HT1080 (cell line): ENCODE results near the gene MT1E. TPM values are rescaled to one million over a fixed set of nuclear protein-coding genes. Genes with fewer than 3 reads are reported as not detected.
"Not testable (repeated sequence)": the region's sequence is repeated elsewhere in the genome, so short reads cannot be mapped to it uniquely, and the experiment has no call there.

Source experiments
- DNase-seq: peaks from one replicate; pipeline ENCODE4 v3.0.0-alpha.2; 2015; ENCODE audit warnings: low read depth
- total RNA-seq: library from RNA; depleted of rRNA; stranded (reverse); fragments of >200 nt; shearing (Covaris generic); gene quantifications from 2 replicates; pipeline ENCODE4 v1.2.3, GENCODE V29; 2014

MT1E gene
- total RNA-seq, 1 experiment from 2014 or later = 612 TPM

- no peak for DNase-seq
Measured at GRCh38 chr16:56643833-56644232, 18.3 kb downstream of the MT1E start.

- no peak for DNase-seq
Measured at GRCh38 chr16:56645311-56645710, 19.7 kb downstream of the MT1E start.

- no peak for DNase-seq
Measured at GRCh38 chr16:56645838-56646237, 20.3 kb downstream of the MT1E start.

GRCh38 chr16:56647641-56648431, 22.3 kb downstream of the MT1E start:
- no peak for DNase-seq

GRCh38 chr16:56649271-56649670, 23.7 kb downstream of the MT1E start:
- no peak for DNase-seq

GRCh38 chr16:56649820-56650219, 24.2 kb downstream of the MT1E start:
- DNase-seq = no peak

- DNase-seq = no peak
Measured at GRCh38 chr16:56651586-56651985, 26.0 kb downstream of the MT1E start, which contains the start of gene MT1B. TSS of gene MT1B (plus strand) at chr16:56651886. CDS start at chr16:56651954, 68 bp downstream.

GRCh38 chr16:56652600-56652999, 27.0 kb downstream of the MT1E start:
- DNase-seq = no peak

GRCh38 chr16:56653218-56653617, 27.6 kb downstream of the MT1E start:
- no peak for DNase-seq

- DNase-seq = no peak
Measured at GRCh38 chr16:56657555-56658326, 32.2 kb downstream of the MT1E start, which contains the start of gene MT1F. TSS of gene MT1F (plus strand) at chr16:56657959. CDS start at chr16:56658059, 100 bp downstream.

GRCh38 chr16:56658327-56658875, 32.8 kb downstream of the MT1E start:
- DNase-seq = no peak

GRCh38 chr16:56662357-56663354, 37.1 kb downstream of the MT1E start:
- no peak for DNase-seq

- no peak for DNase-seq
Measured at GRCh38 chr16:56664506-56664905, 38.9 kb downstream of the MT1E start.

- not testable (repeated sequence) for DNase-seq
Measured at GRCh38 chr16:56665286-56666261, 40.0 kb downstream of the MT1E start.

GRCh38 chr16:56667581-56668571, 42.3 kb downstream of the MT1E start, which contains the start of gene MT1G:
TSS of gene MT1G (minus strand) at chr16:56668065. CDS start at chr16:56667993, 72 bp downstream.
- no peak for DNase-seq

- no peak for DNase-seq
Measured at GRCh38 chr16:56669005-56669839, 43.6 kb downstream of the MT1E start, which contains the start of gene MT1H. TSS of gene MT1H (plus strand) at chr16:56669814. CDS start at chr16:56669885, 71 bp downstream.
